Measurements from ENCODE around the gene CT45A8. TPM values are rescaled to one million over a fixed set of nuclear protein-coding genes. Genes with fewer than 3 reads are reported as not detected.
"Not testable (repeated sequence)": the region's sequence is repeated elsewhere in the genome, so short reads cannot be mapped to it uniquely, and the experiment has no call there.

The CT45A8 gene
- polyA plus RNA-seq = not detected

DNA sequence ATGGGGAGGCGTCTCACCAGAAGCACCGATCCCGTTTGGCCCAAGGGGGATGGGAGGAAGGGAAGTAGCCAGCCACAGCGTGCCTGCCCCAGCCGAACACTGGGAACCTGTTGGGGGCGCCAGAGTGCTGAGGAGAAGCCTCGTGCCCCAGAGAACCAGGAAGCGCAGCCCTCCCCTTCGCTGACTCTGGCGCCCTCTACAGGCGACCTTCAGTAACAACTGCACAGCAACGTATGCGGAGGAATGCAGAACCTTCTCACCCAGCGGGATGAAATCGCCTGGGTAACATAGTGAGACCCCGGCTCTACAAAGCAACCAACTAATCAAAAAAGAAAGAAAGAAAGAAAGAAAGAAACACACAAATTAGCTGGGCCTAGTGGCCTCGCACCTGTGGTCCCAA, at the start of gene CT45A8:
TSS of gene CT45A8 (minus strand) at position 101 of the 400 bp plus-strand sequence. CDS start 3,755 bp downstream, outside the sequence.
- no CpG with 5 or more reads among the region's 17 CpGs for WGBS, 3 donors
- H3K27ac ChIP-seq (ENCODE audit: low read depth, low read length) = not testable (repeated sequence)

DNA sequence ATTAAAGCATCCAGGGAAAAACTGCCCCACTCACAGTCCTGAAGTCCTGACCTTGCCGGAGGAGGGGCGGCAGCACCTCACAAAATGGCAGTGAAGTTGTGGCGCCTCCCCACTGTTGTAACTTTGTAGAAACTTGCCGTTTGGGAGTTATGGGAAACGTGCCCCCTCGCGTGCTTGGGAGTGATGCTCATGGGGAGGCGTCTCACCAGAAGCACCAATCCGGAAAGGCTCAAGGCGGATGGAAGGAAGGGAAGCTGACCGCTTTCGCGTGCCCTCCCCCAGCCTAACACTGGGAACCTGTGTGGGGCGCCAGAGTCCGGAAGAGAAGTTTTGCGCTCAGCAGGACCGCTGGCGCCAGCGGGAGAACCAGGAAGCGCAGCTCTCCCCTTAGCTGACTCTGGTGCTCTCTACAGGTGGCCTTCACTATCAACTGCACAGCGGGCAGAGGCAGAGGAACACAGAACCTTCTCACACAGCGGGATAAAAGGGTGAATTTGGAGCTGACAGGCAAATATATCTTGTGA, 39.0 kb upstream of the CT45A8 start, which contains the start of the genes CT45A10 and SAGE1:
TSS of gene CT45A10 (minus strand) at position 151 of the 524 bp plus-strand sequence. CDS start 8,100 bp downstream, outside the sequence.
TSS of gene SAGE1 (plus strand) at position 423 of the 524 bp plus-strand sequence. CDS start 2,527 bp downstream, outside the sequence.
- H3K27ac ChIP-seq (ENCODE audit: low read depth, low read length) = no peak within 1 kb of the TSS
- 76 to 92% (median 90%) methylated on average over 22 of the region's 22 CpGs for WGBS, 3 donors

DNA sequence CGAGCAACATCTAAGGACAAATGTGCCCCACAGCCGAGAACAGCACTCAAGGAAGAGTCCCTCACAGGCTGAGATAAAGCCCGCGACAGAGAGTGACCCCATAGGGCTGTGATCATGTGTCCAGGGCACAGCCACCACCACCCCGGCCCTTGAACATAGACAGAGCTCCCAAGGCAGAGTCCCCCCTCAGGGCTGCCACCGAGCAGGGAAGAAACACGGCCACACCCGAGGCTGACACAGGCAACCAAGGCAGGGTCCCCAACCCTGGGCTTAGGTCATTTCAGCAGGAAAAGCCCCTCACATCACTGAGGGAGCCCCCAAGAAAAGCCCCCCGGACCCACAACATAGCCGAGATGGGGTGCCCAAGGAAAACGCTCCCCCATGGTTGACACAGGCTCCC, 38.4 kb upstream of the CT45A8 start:
- 83 to 92% (median 89%) methylated on average over 11 of the region's 11 CpGs for WGBS, 3 donors
- H3K27ac ChIP-seq (ENCODE audit: low read depth, low read length) = no peak overlapping the region

DNA sequence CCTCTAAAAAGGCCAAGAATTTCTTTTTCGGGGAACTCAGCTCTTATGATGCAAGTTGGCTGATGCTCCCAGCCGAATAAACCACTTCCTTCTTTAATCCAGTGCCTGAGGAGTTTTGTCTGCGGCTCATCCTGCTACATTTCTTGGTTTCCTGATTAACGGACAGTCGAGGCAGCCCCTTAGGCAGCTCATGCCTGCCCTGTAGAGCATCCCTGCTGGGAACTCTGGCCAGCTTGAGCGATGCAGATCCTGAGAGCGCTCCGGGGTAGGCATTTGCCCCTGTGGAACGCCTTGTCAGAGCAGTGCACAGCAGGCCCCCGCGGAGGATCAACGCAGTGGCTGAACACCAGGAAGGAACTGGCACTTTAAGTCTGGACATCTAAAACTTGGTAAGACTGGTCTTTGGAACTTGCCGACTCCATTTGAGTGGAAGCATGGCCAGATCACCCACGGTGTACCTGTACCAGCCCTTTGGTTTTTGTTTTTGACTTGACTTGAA, 35.8 kb upstream of the CT45A8 start:
- WGBS, 3 donors = 75 to 80% (median 79%) methylated on average over 14 of the region's 14 CpGs
- H3K27ac ChIP-seq (ENCODE audit: low read depth, low read length) = no peak overlapping the region

GRCh38 chrX:135888976-135889375, 34.6 kb upstream of the CT45A8 start:
- 64 to 81% (median 73%) methylated on average over 10 to 13 of the region's 15 CpGs for whole genome bisulfite sequencing, 3 donors
- H3K27ac ChIP-seq (ENCODE audit: low read depth, low read length) = not testable (repeated sequence)

- H3K27ac ChIP-seq (ENCODE audit: low read depth, low read length) = not testable (repeated sequence)
- 84 to 93% (median 89%) methylated on average over 9 to 10 of the region's 18 CpGs for WGBS, 3 donors
Observed at GRCh38 chrX:135888230-135888629, 33.9 kb upstream of the CT45A8 start.

- WGBS, 3 donors = 23 to 61% (median 44%) methylated on average over 4 of the region's 5 CpGs
- not testable (repeated sequence) for H3K27ac ChIP-seq (ENCODE audit: low read depth, low read length)
Observed at GRCh38 chrX:135882741-135883140, 28.4 kb upstream of the CT45A8 start.

- no CpG with 5 or more reads among the region's 17 CpGs for WGBS, 3 donors
- not testable (repeated sequence) for H3K27ac ChIP-seq (ENCODE audit: low read depth, low read length)
Observed at GRCh38 chrX:135871712-135872111, 17.4 kb upstream of the CT45A8 start, which contains the start of gene CT45A9. Gene CT45A9 (minus strand): TSS chrX:135871812. CDS start chrX:135868061, 3,751 bp downstream.

- not testable (repeated sequence) for H3K27ac ChIP-seq (ENCODE audit: low read depth, low read length)
- WGBS, 3 donors = no CpG with 5 or more reads among the region's 17 CpGs
Observed at GRCh38 chrX:135837180-135837579, 17.2 kb downstream of the CT45A8 start, which contains the start of gene CT45A7. Gene CT45A7 (minus strand): TSS chrX:135837280. CDS start chrX:135833533, 3,747 bp downstream.

GRCh38 chrX:135819912-135820311, 34.4 kb downstream of the CT45A8 start, which contains the start of gene CT45A2:
Gene CT45A2 (minus strand): TSS chrX:135820012. CDS start chrX:135816265, 3,747 bp downstream.
- H3K27ac ChIP-seq (ENCODE audit: low read depth, low read length) = not testable (repeated sequence)
- WGBS, 3 donors = no CpG with 5 or more reads among the region's 17 CpGs

GRCh38 chrX:135802687-135803086, 51.7 kb downstream of the CT45A8 start, which contains the start of gene CT45A6:
Gene CT45A6 (minus strand): TSS chrX:135802787. CDS start chrX:135798993, 3,794 bp downstream.
- WGBS, 3 donors = no CpG with 5 or more reads among the region's 16 CpGs
- not testable (repeated sequence) for H3K27ac ChIP-seq (ENCODE audit: low read depth, low read length)

Other genes with a start within 250 kb of the CT45A8 start
- gene CT45A1, start 140.9 kb downstream of the CT45A8 start, polyA plus RNA-seq = not detected
- not detected for gene CT45A3, start 86.3 kb downstream of the CT45A8 start, polyA plus RNA-seq
- gene CT45A5, start 69.0 kb downstream of the CT45A8 start, polyA plus RNA-seq = not detected
- gene CT45A6, start 51.8 kb downstream of the CT45A8 start, polyA plus RNA-seq = not detected
- gene CT45A2, start 34.5 kb downstream of the CT45A8 start, polyA plus RNA-seq = not detected
- not detected for gene CT45A7, start 17.3 kb downstream of the CT45A8 start, polyA plus RNA-seq
- gene CT45A9, start 17.3 kb upstream of the CT45A8 start, polyA plus RNA-seq = not detected
- not detected for gene CT45A10, start 38.9 kb upstream of the CT45A8 start, polyA plus RNA-seq
- gene SAGE1, start 39.2 kb upstream of the CT45A8 start, polyA plus RNA-seq = not detected
- 10 to 100 TPM in 2 of 3 donors, 1 to 10 TPM in 1; 6.9 to 13.7 (median 11.9) TPM for gene MMGT1, start 119.5 kb upstream of the CT45A8 start, polyA plus RNA-seq
- 1 to 10 TPM; 3.0 to 6.5 (median 6.0) TPM for gene SLC9A6, start 130.9 kb upstream of the CT45A8 start, polyA plus RNA-seq

Measured in adipose tissue (tissue), 3 donors.